Stimulated activated CD4-positive, alpha-beta T cell treated with anti-CD3 and anti-CD28 coated beads, TNF-alpha, amount 100 ng/mL, for 48 hours (primary cell): Measurements from ENCODE around the gene ZNF786.
"Not testable (repeated sequence)": the region's sequence is repeated elsewhere in the genome, so short reads cannot be mapped to it uniquely, and the experiment has no call there.

Experiments used
- DNase-seq, 3 donors: peaks; one replicate each; pipeline ENCODE4 v3.0.0-alpha.2; 2020; ENCODE audit warnings: low read depth in 3 of 3

ZNF786 gene

GRCh38 chr7:149077594-149077993 is 12.9 kb downstream of the ZNF786 start:
- no peak for DNase-seq

GRCh38 chr7:149075286-149075685 is 15.2 kb downstream of the ZNF786 start:
- DNase-seq, result no peak

GRCh38 chr7:149074116-149074885 is 16.2 kb downstream of the ZNF786 start:
- no peak for DNase-seq

- no peak for DNase-seq
These were observed 18.1 kb downstream of the ZNF786 start for GRCh38 chr7:149072438-149072775.

- peak; percentile 13 to 33 (median 27) for DNase-seq
These were observed 18.7 kb downstream of the ZNF786 start for GRCh38 chr7:149071641-149072437.

- no peak for DNase-seq
These were observed 19.3 kb downstream of the ZNF786 start for GRCh38 chr7:149071182-149071635.

- no peak for DNase-seq
These were observed 20.0 kb downstream of the ZNF786 start for GRCh38 chr7:149070372-149071125.

GRCh38 chr7:149067869-149068268 is 22.6 kb downstream of the ZNF786 start:
- DNase-seq, result no peak

GRCh38 chr7:149063476-149063875 is 27.0 kb downstream of the ZNF786 start:
- DNase-seq, result no peak

- not testable (repeated sequence) for DNase-seq
These were observed 28.2 kb downstream of the ZNF786 start for GRCh38 chr7:149062217-149062899.

GRCh38 chr7:149060156-149060555 is 30.4 kb downstream of the ZNF786 start:
- no peak for DNase-seq

- no peak for DNase-seq
These were observed 36.6 kb downstream of the ZNF786 start for GRCh38 chr7:149053885-149054284.

GRCh38 chr7:149053384-149053783 is 37.1 kb downstream of the ZNF786 start:
- no peak for DNase-seq

GRCh38 chr7:149050941-149051340 is 39.6 kb downstream of the ZNF786 start:
- DNase-seq, result no peak

- DNase-seq, result no peak
These were observed 41.7 kb downstream of the ZNF786 start for GRCh38 chr7:149048805-149049204.

GRCh38 chr7:149046416-149046815 is 44.1 kb downstream of the ZNF786 start:
- DNase-seq, result no peak

GRCh38 chr7:149043936-149044335 is 46.6 kb downstream of the ZNF786 start:
- no peak for DNase-seq

GRCh38 chr7:149041350-149041749 is 49.2 kb downstream of the ZNF786 start:
- DNase-seq, result no peak

GRCh38 chr7:149038641-149039040 is 51.9 kb downstream of the ZNF786 start:
- not testable (repeated sequence) for DNase-seq

GRCh38 chr7:149036676-149037075 is 53.8 kb downstream of the ZNF786 start:
- DNase-seq, result no peak

- DNase-seq, result no peak
These were observed 59.1 kb downstream of the ZNF786 start for GRCh38 chr7:149031353-149031910.
